ENCODE results near the gene GZMM. TPM values are rescaled to one million over a fixed set of nuclear protein-coding genes. Genes with fewer than 3 reads are reported as not detected.

GZMM gene
- total RNA-seq, 1 experiment from 2014 or later: 0.66 TPM

- H2AFZ ChIP-seq (ENCODE audit: low read length): no peak within 1 kb of the TSS
- H3K27ac Mint-ChIP-seq: peak within 1 kb of the TSS; percentile 99 to 100 (median 100)
- TF ChIP-seq CTCF (conservative IDR thresholded peaks at IDR 0.05): no peak
- H3K23ac ChIP-seq (ENCODE audit: insufficient read length, low read depth, low read length): no peak within 1 kb of the TSS
- H4K8ac ChIP-seq (replicated peaks; ENCODE audit: insufficient read length, low read depth, low read length): no peak within 1 kb of the TSS
- H4K5ac ChIP-seq (ENCODE audit: insufficient read length, low read depth, low read length): peak within 1 kb of the TSS; percentile 17
- H3K4me1 ChIP-seq (ENCODE audit: insufficient read depth, low read length): no peaks in the 10 kb centered on the region
- peaks cover 13% of the 10 kb centered on the region for H3K27me3 Mint-ChIP-seq (ENCODE audit: low read depth)
- peaks cover 5 to 7% of the 10 kb centered on the region in 2 experiments; a peak in 3 of 5 replicates for H3K9me3 Mint-ChIP-seq
- H3K23me2 ChIP-seq (ENCODE audit: insufficient read length, low read depth, low read length, poor library complexity, severe bottlenecking): peaks cover 8% of the 10 kb centered on the region
- no peaks in the 10 kb centered on the region for H3K79me1 ChIP-seq (ENCODE audit: insufficient read depth, low read depth, low read length, poor library complexity, severe bottlenecking)
- DNase-seq: peak; percentile 84
- H3K36me3 Mint-ChIP-seq (ENCODE audit: insufficient read depth in 1 of 3, low read depth in 3 of 3): peaks cover 10 to 16% (median 10%) of the 10 kb centered on the region in 3 experiments; a peak in 6 of 7 replicates
- H3K14ac ChIP-seq (ENCODE audit: insufficient read depth, low read length): peak within 1 kb of the TSS; percentile 84
- H3K56ac ChIP-seq (ENCODE audit: insufficient read length, low read depth, low read length): no peak within 1 kb of the TSS
- H3K4ac ChIP-seq (ENCODE audit: low read depth, low read length): no peak within 1 kb of the TSS
- peak within 1 kb of the TSS; percentile 56 for H3K27ac ChIP-seq (ENCODE audit: insufficient read length, low read depth, low read length)
- H2AK5ac ChIP-seq (ENCODE audit: insufficient read length, low read length): no peak within 1 kb of the TSS
- H3K79me2 ChIP-seq (ENCODE audit: insufficient read depth, low read length): no peaks in the 10 kb centered on the region
- H3K4me1 Mint-ChIP-seq: peaks cover 21 to 25% of the 10 kb centered on the region in 2 experiments
- peak within 1 kb of the TSS; percentile 83 for H3K18ac ChIP-seq (ENCODE audit: insufficient read length, low read depth, low read length)
- H4K20me1 ChIP-seq (ENCODE audit: control insufficient read depth, insufficient read depth, insufficient read length): peaks cover 2% of the 10 kb centered on the region
- H3K4me2 ChIP-seq (ENCODE audit: insufficient read depth, insufficient read length, low read length): peak within 1 kb of the TSS; percentile 80
- no peaks in the 10 kb centered on the region for H3K27me3 ChIP-seq (ENCODE audit: insufficient read depth, low read length)
- peak within 1 kb of the TSS; percentile 66 for H2BK5ac ChIP-seq (ENCODE audit: insufficient read length, low read length)
- no peak within 1 kb of the TSS for H2BK15ac ChIP-seq (ENCODE audit: low read depth, low read length)
- H3K9me3 ChIP-seq (ENCODE audit: control insufficient read depth, low read depth, low read length): no peaks in the 10 kb centered on the region
- WGBS (ENCODE audit: extremely low coverage, insufficient read length, low lambda C conversion rate): no CpG with 5 or more reads among the region's 81 CpGs
- no peak within 1 kb of the TSS for H4K91ac ChIP-seq (ENCODE audit: insufficient read length, low read depth, low read length)
- H2BK120ac ChIP-seq (ENCODE audit: low read depth, low read length, poor library complexity, severe bottlenecking): no peak within 1 kb of the TSS
- no peak within 1 kb of the TSS for H2BK12ac ChIP-seq (ENCODE audit: insufficient read length, low read depth, low read length)
- peak within 1 kb of the TSS; percentile 56 for H3K9ac ChIP-seq (ENCODE audit: extremely low read depth, insufficient read length, low read length)
- no peak within 1 kb of the TSS for H2BK20ac ChIP-seq (ENCODE audit: low read depth, low read length, poor library complexity, severe bottlenecking)
- peak within 1 kb of the TSS; percentile 74 to 94 for H3K4me3 Mint-ChIP-seq
- H3T11ph ChIP-seq (ENCODE audit: low read length): no peak within 1 kb of the TSS
Measured at GRCh38 chr19:507286-508203, 36.3 kb upstream of the GZMM start, which contains the start of gene TPGS1. TPGS1 (plus strand) TSS chr19:507497; CDS start chr19:507507, 10 bp downstream.
